ENCODE measurements around the gene TBC1D7.

DNA sequence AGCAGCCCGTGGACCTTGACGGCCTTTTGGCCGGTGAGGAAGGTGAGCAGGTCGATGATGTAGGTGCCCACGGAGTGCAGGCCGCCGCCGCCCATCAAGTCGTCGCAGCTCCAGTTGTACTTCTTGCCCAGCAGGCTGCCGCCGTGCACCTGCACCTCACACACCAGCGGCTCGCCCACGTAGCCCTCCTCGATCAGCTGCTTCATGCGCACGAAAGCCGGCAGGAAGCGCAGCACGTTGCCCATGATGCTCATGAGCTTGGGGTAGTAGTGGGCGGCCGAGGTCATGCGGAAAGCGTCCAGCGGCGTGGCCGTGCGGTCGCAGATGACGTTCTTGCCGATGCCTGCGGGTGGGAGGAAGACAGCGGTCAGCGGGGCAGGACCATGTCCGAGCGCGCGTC, 37.0 kb upstream of the TBC1D7 start:
- no peak for TF ChIP-seq CTCF (IDR thresholded peaks at IDR 0.05 in 2 of 3, conservative IDR thresholded peaks at IDR 0.05 in 1 of 3; ENCODE audit: borderline replicate concordance in 1 of 3, insufficient read depth in 1 of 3, low read depth in 2 of 3, low read length in 2 of 3)
- TF ChIP-seq MAX (IDR thresholded peaks at IDR 0.05) = no peak
- no peak for TF ChIP-seq RAD21 (IDR thresholded peaks at IDR 0.05; ENCODE audit: low read depth)
- no peak for TF ChIP-seq ZNF274 (IDR thresholded peaks at IDR 0.05; ENCODE audit: low read depth, low read length)
- no peak for TF ChIP-seq YY1 (IDR thresholded peaks at IDR 0.05; ENCODE audit: extremely low read depth, insufficient replicate concordance, low read depth, low read length)
- TF ChIP-seq POLR2AphosphoS5 (IDR thresholded peaks at IDR 0.05; ENCODE audit: low read depth, low read length) = no peak
- TF ChIP-seq EZH2 (IDR thresholded peaks at IDR 0.05) = no peak
- TF ChIP-seq POLR2A (IDR thresholded peaks at IDR 0.05; ENCODE audit: borderline replicate concordance, extremely low read depth, insufficient read depth, insufficient read length) = no peak
- no peak for TF ChIP-seq SIN3A (IDR thresholded peaks at IDR 0.05; ENCODE audit: low read depth)

Measured in HCT116 (cell line).